Muscle of leg (tissue), 11 donors: ENCODE measurements around the gene NUP93. TPM values are rescaled to one million over a fixed set of nuclear protein-coding genes. Genes with fewer than 3 reads are reported as not detected.

Experiments
- DNase-seq: peaks from one replicate; pipeline ENCODE4 v3.0.0; 2013
- H3K27ac ChIP-seq: one replicate; pipeline ENCODE4 v1.5.1; 2013; ENCODE audit warnings: mild to moderate bottlenecking, low read length, control low read depth
- H3K27me3 ChIP-seq: one replicate; pipeline ENCODE4 v1.6.1; 2013; ENCODE audit warnings: low read length; ENCODE audit not compliant: control insufficient read depth, insufficient read depth
- H3K36me3 ChIP-seq: one replicate; pipeline ENCODE4 v1.6.1; 2013; ENCODE audit warnings: low read length; ENCODE audit not compliant: control insufficient read depth, insufficient read depth
- H3K4me1 ChIP-seq: one replicate; pipeline ENCODE4 v1.6.1; 2013; ENCODE audit warnings: low read length; ENCODE audit not compliant: control insufficient read depth, insufficient read depth
- H3K4me3 ChIP-seq: one replicate; pipeline ENCODE4 v1.5.1; 2013; ENCODE audit warnings: low read length, control low read depth
- H3K9me3 ChIP-seq: replicated peaks from 2 replicates; pipeline ENCODE4 v1.6.1; 2013; ENCODE audit warnings: low read depth, low read length; ENCODE audit not compliant: control insufficient read depth
- WGBS: methylation state at CpG from one replicate; pipeline ENCODE4 v1.1.5; 2013; ENCODE audit warnings: missing lambda C conversion rate; ENCODE audit not compliant: insufficient coverage; 5-methylcytosine and 5-hydroxymethylcytosine counted together
- polyA plus RNA-seq, 8 donors: library from polyadenylated mRNA; unstranded; fragments of 120-200 nt; gene quantifications; one replicate each; pipeline versions ENCODE4 v1.2.1 to v1.2.3, GENCODE V29; 2013; ENCODE audit warnings: inconsistent platforms in 1 of 8, low replicate concordance in 1 of 8; ENCODE audit not compliant: insufficient read length in 8 of 8, insufficient read depth in 1 of 8
- total RNA-seq: library from RNA; stranded (reverse); fragments of 120-200 nt; gene quantifications from one replicate; pipeline ENCODE4 v1.2.4, GENCODE V29; 2013

The NUP93 gene
- total and polyA plus RNA-seq, 9 donors, result 42.9 to 54.6 (median 45.9) TPM

DNA sequence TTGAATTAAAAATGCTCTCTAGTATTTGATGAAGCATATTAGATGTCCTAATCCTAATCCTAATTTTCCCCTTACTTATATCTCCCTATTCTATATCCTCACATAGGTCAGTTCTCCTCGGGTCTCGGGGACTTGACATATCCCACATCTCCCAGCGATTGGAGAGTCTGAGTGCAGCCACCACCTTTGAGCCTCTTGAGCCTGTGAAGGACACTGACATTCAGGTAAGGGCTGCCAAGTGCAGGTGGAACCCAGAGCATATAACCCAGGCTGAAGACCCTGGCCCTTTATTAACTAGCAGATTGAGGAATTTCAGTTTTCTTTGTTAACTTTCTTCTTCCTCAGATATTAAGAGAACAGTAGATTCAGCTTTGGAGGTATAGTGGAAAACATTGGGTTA lies 28.5 kb downstream of the NUP93 start:
- 100% methylated on average over 3 of the region's 3 CpGs for WGBS
- H3K27ac ChIP-seq, result no peak overlapping the region
- no peak for DNase-seq
- H3K9me3 ChIP-seq, result peaks cover 8% of the 10 kb centered on the region
- peaks cover 2% of the 10 kb centered on the region for H3K36me3 ChIP-seq
- no peak overlapping the region for H3K4me3 ChIP-seq
- H3K27me3 ChIP-seq, result no peaks in the 10 kb centered on the region
- no peaks in the 10 kb centered on the region for H3K4me1 ChIP-seq

DNA sequence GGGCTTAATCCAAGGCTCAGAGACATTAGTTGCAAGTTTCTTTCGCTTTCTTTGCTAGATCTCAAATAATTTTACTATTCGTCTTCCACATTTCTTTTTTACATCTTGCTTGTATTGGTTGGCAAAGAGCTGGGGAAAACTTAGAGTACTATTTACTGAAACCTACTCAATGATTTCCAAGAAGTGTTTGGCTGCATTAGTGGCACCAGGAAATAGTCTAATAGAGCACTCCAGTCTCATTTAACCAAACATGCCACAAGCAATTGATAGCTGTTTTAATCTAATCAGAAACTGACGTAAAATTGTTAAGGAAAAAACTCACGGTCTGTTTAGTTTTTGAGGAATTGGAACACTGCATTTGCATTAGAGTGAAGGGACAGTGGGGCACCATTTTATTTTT lies 29.0 kb downstream of the NUP93 start:
- Histone ChIP-seq H3K4me3 (no peak overlapping the region), H3K27me3 (no peaks in the 10 kb centered on the region), H3K4me1 (no peaks in the 10 kb centered on the region), H3K27ac (no peak overlapping the region), H3K36me3 (peaks cover 2% of the 10 kb centered on the region), H3K9me3 (peaks cover 8% of the 10 kb centered on the region)
- DNase-seq, result peak; percentile 64
- WGBS, result no CpG with 5 or more reads among the region's 4 CpGs

- no peak for DNase-seq
- no peak overlapping the region for H3K27ac ChIP-seq
- WGBS, result no CpG with 5 or more reads among the region's 1 CpG
- H3K4me3 ChIP-seq, result no peak overlapping the region
- no peaks in the 10 kb centered on the region for H3K9me3 ChIP-seq
- H3K27me3 ChIP-seq, result no peaks in the 10 kb centered on the region
- H3K4me1 ChIP-seq, result no peaks in the 10 kb centered on the region
- peaks cover 7% of the 10 kb centered on the region for H3K36me3 ChIP-seq
These were observed 33.5 kb downstream of the NUP93 start for GRCh38 chr16:56763291-56763916.

DNA sequence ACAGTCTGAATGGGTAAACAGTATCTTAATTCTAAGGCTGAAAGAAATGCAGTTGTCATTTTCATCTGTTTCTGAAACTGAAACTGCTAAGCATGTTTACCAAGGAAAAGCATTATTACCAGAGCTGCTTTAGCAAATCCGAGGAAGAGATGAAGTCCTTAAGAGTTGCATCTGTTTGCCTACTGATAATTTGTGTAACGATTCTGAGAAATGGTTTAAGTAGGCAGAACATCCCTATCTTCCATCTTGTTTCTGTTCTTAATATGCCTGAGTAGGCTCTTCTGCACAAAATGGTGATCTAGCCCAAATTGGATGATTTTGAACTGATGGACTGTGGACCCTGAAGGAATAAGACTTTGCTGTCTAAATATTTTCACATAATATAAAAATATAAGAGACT lies 34.9 kb downstream of the NUP93 start:
- Histone ChIP-seq H3K4me1 (no peaks in the 10 kb centered on the region), H3K27me3 (no peaks in the 10 kb centered on the region), H3K4me3 (no peak overlapping the region), H3K36me3 (peaks cover 5% of the 10 kb centered on the region), H3K27ac (no peak overlapping the region), H3K9me3 (no peaks in the 10 kb centered on the region)
- DNase-seq, result no peak
- WGBS, result no CpG with 5 or more reads among the region's 2 CpGs

DNA sequence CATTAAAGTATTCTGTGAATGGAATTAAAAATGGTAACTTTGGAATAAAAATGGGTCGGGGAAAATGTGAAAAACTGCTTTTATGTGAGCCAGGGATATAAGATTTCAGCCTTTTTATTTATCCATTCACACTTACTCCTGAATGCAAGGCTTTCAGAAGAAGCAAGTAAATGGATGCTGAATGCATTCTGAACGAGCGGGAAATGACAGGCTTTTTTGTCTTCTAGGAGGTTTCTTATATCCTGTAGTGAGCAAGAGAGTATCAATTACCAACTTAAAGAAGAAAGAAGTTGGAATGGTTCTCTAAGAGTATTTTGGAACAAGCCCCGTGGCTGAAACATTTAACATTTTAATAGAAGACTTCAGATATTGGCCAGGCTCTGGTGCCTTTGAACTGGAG lies 36.0 kb downstream of the NUP93 start:
- no CpG with 5 or more reads among the region's 4 CpGs for WGBS
- no peak for DNase-seq

DNA sequence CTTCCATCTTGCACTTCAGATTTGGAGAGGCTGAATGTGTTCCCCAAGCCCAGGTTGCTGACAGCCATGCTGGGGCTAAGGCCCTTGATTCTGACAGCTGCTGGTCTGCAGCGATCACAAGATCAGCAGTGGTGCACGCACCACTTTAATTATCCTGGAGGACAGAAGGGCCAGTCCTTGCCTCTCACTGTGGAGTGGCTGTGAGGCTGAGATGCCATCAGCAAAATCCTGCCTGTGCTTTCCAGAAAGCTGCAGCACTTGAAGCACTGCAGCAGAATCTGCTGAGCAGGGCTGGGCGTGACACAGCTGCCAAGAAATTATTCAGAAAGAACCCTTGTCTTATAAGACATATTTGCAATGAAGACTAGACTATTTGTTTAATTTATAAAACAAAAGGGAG lies 37.1 kb downstream of the NUP93 start:
- no peak overlapping the region for H3K27ac ChIP-seq
- H3K4me3 ChIP-seq, result no peak overlapping the region
- 58% methylated on average over 2 of the region's 3 CpGs for WGBS
- H3K36me3 ChIP-seq, result peaks cover 5% of the 10 kb centered on the region
- H3K9me3 ChIP-seq, result no peaks in the 10 kb centered on the region
- H3K27me3 ChIP-seq, result no peaks in the 10 kb centered on the region
- H3K4me1 ChIP-seq, result no peaks in the 10 kb centered on the region
- DNase-seq, result no peak

More for the DNA sequence above, 36.0 kb downstream of the NUP93 start:
- H3K9me3 ChIP-seq, result no peaks in the 10 kb centered on the region
- H3K27me3 ChIP-seq, result no peaks in the 10 kb centered on the region
- H3K4me1 ChIP-seq, result no peaks in the 10 kb centered on the region
- no peak overlapping the region for H3K4me3 ChIP-seq
- peaks cover 5% of the 10 kb centered on the region for H3K36me3 ChIP-seq
- no peak overlapping the region for H3K27ac ChIP-seq

DNA sequence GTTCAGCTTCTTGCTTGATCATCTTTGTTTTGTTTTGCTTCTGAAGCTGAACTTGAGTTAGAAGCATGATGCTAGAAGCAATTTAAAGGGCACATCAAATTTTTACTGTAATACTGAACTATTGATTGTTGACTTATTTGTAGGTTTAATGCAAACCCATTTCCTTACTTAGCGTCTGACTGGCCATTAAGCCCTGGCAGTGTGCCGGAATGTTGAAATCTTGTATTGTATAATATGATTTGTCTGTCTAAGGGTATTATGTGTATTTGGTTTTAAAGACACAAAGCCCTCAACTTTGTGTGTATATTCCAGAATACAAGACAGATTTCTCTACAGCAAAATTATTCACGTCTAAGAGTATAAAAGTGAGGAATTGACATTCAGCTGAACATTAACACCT lies 39.7 kb downstream of the NUP93 start:
- Histone ChIP-seq H3K36me3 (peaks cover 5% of the 10 kb centered on the region), H3K27me3 (no peaks in the 10 kb centered on the region), H3K4me1 (no peaks in the 10 kb centered on the region), H3K9me3 (no peaks in the 10 kb centered on the region), H3K27ac (no peak overlapping the region), H3K4me3 (no peak overlapping the region)
- no peak for DNase-seq
- WGBS, result no CpG with 5 or more reads among the region's 3 CpGs

DNA sequence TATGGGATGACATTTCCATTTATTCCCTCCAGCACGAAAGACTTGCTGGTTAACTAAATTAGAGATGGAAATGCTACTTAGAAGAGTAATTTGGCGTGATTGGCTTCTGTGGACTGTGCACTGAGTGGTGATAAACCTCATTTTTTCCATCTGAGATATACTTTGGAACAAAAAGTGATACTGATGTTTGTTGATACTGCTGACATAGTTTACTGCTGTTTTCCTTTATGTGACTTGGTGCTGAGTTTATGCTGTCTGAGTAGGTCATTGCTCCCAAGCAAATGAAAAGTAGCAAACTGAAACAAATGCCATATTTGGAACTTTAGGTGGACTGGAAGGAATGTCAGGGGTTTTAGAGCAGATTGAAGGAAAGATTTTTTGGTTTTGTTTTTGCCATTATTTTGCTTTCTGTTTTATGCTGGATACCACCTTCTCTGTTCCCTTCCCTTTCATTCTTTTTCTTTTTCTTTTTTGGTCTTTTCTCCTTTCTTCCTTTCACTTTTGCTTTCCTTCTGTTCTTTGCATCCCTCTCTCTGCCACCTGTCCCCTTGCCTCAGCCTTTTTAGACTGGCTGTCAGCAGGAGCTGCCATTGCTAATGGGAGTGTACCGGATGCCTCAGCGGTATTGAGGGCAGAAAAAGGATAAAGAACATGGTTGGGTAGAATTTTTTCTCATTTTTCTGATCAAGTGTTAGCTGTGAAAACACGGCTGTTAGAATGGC lies 41.8 kb downstream of the NUP93 start:
- H3K9me3 ChIP-seq, result no peaks in the 10 kb centered on the region
- H3K27ac ChIP-seq, result no peak overlapping the region
- no peaks in the 10 kb centered on the region for H3K4me1 ChIP-seq
- peaks cover 3% of the 10 kb centered on the region for H3K36me3 ChIP-seq
- no peaks in the 10 kb centered on the region for H3K27me3 ChIP-seq
- DNase-seq, result no peak
- no peak overlapping the region for H3K4me3 ChIP-seq
- 80% methylated on average over 1 of the region's 5 CpGs for WGBS

DNA sequence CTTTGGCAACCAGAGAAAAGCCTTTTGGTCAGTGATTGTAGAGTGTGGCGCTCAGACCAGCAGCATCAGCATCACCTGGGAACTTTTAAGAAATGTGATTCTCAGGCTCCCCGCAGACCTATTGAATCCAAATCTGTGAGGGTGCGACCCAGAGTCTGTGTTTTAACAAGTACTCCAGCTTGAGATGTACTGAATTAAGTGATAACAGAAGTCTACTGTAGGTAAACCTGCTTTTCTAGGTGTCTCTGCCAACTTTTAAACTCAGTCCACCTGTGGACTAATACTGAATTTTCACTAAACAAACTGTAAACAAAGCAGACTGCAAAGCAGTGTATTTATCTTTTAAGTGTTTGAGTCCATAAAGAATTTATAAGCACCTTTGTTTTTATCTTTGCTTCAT lies 43.6 kb downstream of the NUP93 start:
- no peaks in the 10 kb centered on the region for H3K27me3 ChIP-seq
- H3K4me1 ChIP-seq, result no peaks in the 10 kb centered on the region
- no peak for DNase-seq
- WGBS, result no CpG with 5 or more reads among the region's 3 CpGs
- H3K4me3 ChIP-seq, result no peak overlapping the region
- no peaks in the 10 kb centered on the region for H3K36me3 ChIP-seq
- no peaks in the 10 kb centered on the region for H3K9me3 ChIP-seq
- H3K27ac ChIP-seq, result no peak overlapping the region

GRCh38 chr16:56774016-56774680 lies 44.2 kb downstream of the NUP93 start:
- H3K4me3 ChIP-seq, result no peak overlapping the region
- H3K36me3 ChIP-seq, result no peaks in the 10 kb centered on the region
- WGBS, result no CpG with 5 or more reads among the region's 2 CpGs
- no peaks in the 10 kb centered on the region for H3K9me3 ChIP-seq
- DNase-seq, result no peak
- H3K27me3 ChIP-seq, result no peaks in the 10 kb centered on the region
- no peak overlapping the region for H3K27ac ChIP-seq
- H3K4me1 ChIP-seq, result no peaks in the 10 kb centered on the region
